HUES64 (cell line): Measurements from ENCODE around the gene GIGYF2.
"Not testable (repeated sequence)": the region's sequence is repeated elsewhere in the genome, so short reads cannot be mapped to it uniquely, and the experiment has no call there.

ENCODE experiments used
- H3K27ac ChIP-seq: 2 replicates; pipeline ENCODE4 v1.7.0; 2013; ENCODE audit warnings: low read depth, low read length, inconsistent platforms
- H3K27me3 ChIP-seq: 2 replicates; pipeline ENCODE4 v1.6.1; 2013; ENCODE audit warnings: mild to moderate bottlenecking, low read length; ENCODE audit not compliant: insufficient read depth
- H3K36me3 ChIP-seq: 2 replicates; pipeline ENCODE4 v1.6.1; 2013; ENCODE audit warnings: mild to moderate bottlenecking, low read length; ENCODE audit not compliant: insufficient read depth
- H3K4me1 ChIP-seq: 2 replicates; pipeline ENCODE4 v1.6.1; 2013; ENCODE audit warnings: mild to moderate bottlenecking, low read length, moderate library complexity; ENCODE audit not compliant: insufficient read depth
- H3K4me3 ChIP-seq: 2 replicates; pipeline ENCODE4 v1.5.1; 2013; ENCODE audit warnings: mild to moderate bottlenecking, low read length, moderate library complexity
- H3K9ac ChIP-seq: 2 replicates; pipeline ENCODE4 v1.6.1; 2013; ENCODE audit warnings: mild to moderate bottlenecking, low read depth, low read length
- H3K9me3 ChIP-seq: 2 replicates; pipeline ENCODE4 v1.6.1; 2013; ENCODE audit warnings: low read depth, low read length; ENCODE audit not compliant: insufficient read depth
- WGBS: fragments of 150-250, 120-280 bp; methylation state at CpG from one replicate; pipeline ENCODE4 v1.1.7; 2013; ENCODE audit warnings: missing lambda C conversion rate; 5-methylcytosine and 5-hydroxymethylcytosine counted together

GIGYF2 gene

DNA sequence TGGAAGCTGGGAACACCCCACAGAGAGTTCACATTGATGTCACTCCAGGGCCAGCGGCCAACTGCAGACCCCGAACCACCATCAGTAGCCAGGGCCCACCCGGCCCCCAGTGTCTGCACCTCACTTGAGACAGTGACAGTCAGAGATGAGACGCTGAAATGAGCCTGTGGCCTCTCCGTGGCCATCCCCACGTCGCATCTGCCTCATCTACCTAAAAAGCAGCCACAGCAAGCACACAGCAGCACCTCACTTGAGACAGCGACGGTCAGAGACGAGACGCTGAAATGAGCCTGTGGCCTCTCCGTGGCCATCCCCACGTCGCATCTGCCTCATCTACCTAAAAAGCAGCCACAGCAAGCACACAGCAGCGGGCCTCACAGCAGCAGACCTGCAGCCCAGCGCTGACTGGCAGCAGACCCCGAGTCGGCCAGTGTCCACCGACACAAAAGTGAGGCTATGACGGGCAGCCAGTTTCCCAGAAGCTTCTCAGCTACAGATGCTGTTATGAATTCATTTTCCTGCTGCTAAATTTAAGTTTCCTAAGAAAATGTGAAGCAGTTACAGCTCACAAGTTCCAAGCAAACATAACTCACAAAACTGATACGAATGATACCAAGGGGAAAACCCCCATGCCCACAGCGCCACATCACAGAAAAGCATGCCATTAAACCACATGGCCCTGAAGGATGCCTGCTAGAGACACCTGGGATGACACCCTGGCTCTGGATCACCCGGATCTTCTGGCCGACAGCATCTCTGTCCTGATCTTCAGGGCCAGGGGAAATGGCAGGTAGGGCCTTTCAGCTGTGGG, 200.7 kb downstream of the GIGYF2 start:
- H3K4me1 ChIP-seq, result peaks cover 14% of the 10 kb centered on the region
- no peak overlapping the region for H3K27ac ChIP-seq
- no peaks in the 10 kb centered on the region for H3K36me3 ChIP-seq
- WGBS, result 91% methylated on average over 24 of the region's 24 CpGs
- H3K9ac ChIP-seq, result no peak overlapping the region
- H3K27me3 ChIP-seq, result peaks cover 31% of the 10 kb centered on the region
- no peaks in the 10 kb centered on the region for H3K9me3 ChIP-seq
- no peak overlapping the region for H3K4me3 ChIP-seq

DNA sequence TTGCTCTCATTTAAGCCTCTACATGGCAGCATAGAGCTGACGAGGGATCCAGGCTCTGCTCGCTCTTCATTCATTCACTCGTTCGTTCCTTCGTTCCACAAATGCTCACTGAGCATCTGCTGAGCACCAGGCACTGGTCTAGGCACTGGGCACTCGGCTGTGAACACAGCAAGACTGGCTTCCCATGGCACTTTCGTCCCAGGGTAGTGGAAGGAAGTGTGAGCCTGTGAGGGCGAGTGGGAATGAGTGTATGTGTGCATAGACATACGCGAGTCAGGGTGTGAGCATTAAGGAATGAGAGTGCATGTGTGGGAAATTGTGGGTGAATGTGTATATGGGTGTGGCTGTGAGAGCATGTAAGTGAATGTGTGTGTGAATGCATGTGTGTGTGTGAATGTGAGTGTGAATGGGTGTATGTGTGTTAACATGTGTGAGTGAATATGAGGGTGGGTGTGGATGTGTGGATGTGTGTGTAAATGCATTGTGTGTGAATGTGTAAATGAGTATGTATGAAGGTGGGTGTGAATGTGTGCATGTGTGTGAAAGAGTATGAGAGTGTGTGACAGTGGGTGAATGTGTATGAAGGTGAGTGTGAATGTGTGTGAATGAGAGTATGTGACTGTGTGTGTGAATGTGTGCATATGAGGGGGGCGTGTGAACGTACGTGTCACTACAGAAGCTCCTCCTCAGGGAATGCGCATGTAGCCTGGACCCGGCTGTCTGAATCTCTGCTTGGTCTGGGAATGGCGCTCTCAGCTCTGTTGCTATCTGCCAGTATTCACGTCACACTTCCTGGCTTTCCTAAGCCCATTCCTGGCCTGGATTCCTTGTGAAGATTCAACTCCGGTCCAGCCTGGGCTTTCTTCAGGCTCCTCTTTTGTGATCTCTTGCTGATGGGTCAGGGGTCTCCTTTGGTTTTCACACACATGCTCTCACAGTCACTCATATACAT, 201.7 kb downstream of the GIGYF2 start:
- 87% methylated on average over 18 of the region's 18 CpGs for WGBS
- H3K4me3 ChIP-seq, result no peak overlapping the region
- no peaks in the 10 kb centered on the region for H3K9me3 ChIP-seq
- H3K27me3 ChIP-seq, result peaks cover 39% of the 10 kb centered on the region
- H3K27ac ChIP-seq, result no peak overlapping the region
- peaks cover 14% of the 10 kb centered on the region for H3K4me1 ChIP-seq
- no peak overlapping the region for H3K9ac ChIP-seq
- no peaks in the 10 kb centered on the region for H3K36me3 ChIP-seq

DNA sequence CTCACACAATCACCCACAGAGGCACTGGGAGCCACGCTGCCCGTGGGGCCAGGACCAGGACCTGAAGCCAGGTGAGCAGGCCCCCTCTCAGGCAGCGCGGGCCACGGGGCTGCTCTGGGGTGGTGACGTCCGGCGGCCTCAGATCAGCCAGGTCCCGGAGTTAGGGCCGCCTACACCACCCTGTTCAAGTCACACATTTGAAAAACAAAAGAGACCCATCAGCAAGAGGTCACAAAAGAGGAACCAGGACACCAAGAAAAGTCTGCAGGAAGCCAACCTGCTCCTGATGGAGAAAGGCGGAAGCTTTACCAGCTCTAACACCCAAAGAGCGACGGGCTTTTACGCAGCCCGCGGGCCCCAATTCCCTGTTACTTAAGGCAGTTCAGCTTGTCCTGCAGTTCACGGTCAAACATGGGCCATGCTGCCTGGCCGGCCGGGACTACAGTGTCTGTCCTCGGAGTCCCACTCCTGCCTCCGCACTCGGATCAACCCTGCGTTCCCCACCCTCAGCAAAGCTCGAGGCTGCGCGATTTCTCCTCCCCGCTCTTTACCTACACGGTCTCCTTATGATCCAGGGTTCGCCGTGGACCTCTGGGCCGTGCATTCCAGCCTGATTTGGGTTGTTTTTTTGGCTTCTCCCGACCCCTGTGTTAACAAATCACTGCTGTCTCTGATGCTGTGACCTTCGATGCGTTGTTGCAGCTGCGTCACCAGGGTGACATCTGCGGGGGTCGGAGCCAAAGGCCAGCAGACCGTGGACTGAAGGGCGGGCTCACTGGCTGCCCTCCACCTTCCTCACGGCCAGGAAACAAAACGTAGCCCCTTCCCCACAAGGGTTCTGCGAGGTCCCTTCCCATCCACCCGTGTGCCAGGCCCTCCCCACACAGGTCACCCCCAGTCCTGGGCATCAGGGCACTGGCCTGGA, 203.9 kb downstream of the GIGYF2 start:
- 0 out of 2 replicates have a peak overlapping the region, but pooled peaks have one; percentile 7 for H3K9ac ChIP-seq
- H3K36me3 ChIP-seq, result no peaks in the 10 kb centered on the region
- no peaks in the 10 kb centered on the region for H3K9me3 ChIP-seq
- no peak overlapping the region for H3K27ac ChIP-seq
- WGBS, result 10% methylated on average over 43 of the region's 43 CpGs
- peaks cover 39% of the 10 kb centered on the region for H3K27me3 ChIP-seq
- peak overlapping the region; percentile 27 for H3K4me3 ChIP-seq
- peaks cover 14% of the 10 kb centered on the region for H3K4me1 ChIP-seq

DNA sequence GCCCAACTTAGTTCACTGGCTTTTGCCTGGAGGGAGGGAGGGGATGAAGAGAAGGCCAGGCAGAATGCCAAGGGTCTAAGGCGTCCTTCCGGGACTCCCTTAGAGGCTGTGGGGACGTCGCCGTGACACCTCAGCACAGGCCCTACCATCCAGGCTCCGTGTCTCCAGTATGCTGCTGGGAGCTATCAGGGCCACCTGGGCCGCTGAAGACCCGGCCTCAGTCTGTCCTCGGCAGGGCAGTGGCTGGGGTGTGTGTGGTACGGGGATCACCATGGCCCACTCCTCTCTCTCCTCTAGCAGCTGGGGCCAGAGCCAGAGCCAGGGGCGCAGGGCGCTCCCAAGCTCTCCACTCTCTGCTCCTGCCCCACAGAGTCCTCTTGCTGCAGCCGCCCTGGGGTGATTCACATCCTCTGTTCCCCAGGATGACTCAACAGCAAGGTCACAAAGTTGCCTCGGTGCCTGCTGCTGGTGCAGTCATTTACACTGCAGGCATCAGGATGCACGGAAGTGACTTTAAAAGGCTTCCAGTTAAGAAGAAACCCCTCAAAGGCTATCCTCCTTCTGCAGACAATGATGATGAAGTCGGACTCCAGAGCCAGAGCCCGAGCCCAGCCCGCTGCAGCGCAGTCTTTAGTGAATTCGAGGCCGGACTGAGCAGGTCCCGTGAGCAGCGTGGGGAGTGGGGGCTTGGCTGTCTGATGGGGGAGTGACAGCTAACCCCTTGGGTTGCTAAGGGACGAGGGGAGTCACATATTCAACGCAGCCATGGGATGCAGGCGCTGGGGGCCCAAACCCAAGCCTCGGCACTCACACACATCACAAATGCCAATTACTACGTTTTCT, 204.8 kb downstream of the GIGYF2 start:
- 47% methylated on average over 26 of the region's 28 CpGs for WGBS
- Histone ChIP-seq H3K27me3 (peaks cover 39% of the 10 kb centered on the region), H3K4me3 (no peak overlapping the region), H3K27ac (no peak overlapping the region), H3K36me3 (no peaks in the 10 kb centered on the region), H3K4me1 (peaks cover 14% of the 10 kb centered on the region), H3K9me3 (no peaks in the 10 kb centered on the region), H3K9ac (no peak overlapping the region)

DNA sequence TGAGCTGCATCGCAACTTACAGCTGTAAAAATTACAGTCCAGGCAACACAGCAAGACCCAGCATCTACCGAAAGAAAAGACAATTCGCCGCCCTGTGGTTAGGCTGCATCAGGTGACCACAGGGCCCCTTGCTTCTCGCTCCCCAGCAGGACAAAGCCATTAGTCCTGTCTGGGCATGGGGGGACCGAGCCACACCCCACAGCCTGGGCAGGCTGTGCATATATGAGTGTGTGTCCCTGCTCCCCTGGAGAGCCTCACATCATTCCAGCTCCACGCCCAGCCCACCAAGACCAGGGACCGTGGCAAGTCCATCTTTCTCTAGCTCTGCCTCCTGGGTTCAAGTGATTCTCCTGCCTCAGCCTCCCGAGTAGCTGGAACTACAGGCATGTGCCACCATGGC, 206.9 kb downstream of the GIGYF2 start:
- H3K9ac ChIP-seq, result no peak overlapping the region
- 89% methylated on average over 9 of the region's 9 CpGs for WGBS

DNA sequence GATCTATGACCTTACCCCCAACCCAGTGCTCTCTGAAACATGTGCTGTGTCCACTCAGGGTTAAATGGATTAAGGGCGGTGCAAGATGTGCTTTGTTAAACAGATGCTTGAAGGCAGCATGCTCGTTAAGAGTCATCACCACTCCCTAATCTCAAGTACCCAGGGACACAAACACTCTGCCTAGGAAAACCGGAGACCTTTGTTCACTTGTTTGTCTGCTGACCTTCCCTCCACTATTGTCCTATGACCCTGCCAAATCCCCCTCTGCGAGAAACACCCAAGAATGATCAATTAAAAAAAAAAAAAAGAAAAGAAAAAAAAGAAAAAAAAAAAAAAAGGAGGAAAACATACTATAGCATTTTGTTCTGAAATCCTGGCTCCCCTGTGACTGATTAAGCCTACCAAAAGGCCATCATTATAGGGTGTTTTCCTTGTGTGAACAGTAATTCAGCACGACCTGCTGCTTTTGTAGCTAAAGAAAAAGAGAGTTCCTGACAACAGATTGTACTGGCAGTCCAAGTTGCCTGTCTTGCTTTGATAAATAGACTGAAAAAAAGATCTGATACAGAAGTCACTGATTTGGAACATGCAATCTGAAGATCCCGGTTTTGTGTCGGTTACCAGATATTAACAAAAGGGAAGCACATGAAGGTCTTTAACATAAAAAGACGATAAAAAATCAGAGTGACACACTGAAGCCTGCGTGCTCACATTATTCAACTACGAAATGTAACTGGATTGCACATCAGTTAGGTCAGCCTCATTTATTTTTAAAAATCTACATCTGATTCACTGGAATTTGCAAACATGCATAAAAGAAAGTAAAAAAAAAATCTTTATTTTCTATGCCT, 210.0 kb downstream of the GIGYF2 start:
- not testable (repeated sequence) for H3K36me3 ChIP-seq, H3K27ac ChIP-seq, H3K9ac ChIP-seq, H3K4me1 ChIP-seq, H3K4me3 ChIP-seq
- H3K9me3 ChIP-seq, result peaks cover 18% of the 10 kb centered on the region
- 87% methylated on average over 6 of the region's 10 CpGs for WGBS
- peaks cover 15% of the 10 kb centered on the region for H3K27me3 ChIP-seq

More for the DNA sequence above, 206.9 kb downstream of the GIGYF2 start:
- Histone ChIP-seq H3K27me3 (peaks cover 34% of the 10 kb centered on the region), H3K27ac (no peak overlapping the region), H3K9me3 (no peaks in the 10 kb centered on the region), H3K4me3 (no peak overlapping the region), H3K36me3 (no peaks in the 10 kb centered on the region), H3K4me1 (peaks cover 18% of the 10 kb centered on the region)

DNA sequence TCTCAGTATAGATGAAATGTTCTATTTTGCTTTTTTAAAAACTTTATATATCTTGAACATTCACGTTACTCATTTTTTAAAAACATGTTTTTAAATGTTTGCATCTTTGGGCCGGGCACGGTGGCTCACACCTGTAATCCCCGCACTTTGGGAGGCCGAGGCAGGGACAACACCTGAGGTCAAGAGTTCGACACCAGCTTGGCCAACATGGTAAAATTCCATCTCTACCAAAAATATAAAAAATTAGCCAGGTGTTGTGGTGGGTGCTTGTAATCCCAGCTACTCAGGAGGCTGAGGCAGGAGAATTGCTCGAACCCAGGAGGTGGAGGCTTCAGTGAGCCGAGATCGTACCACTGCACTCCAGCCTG, 210.6 kb downstream of the GIGYF2 start:
- H3K9ac ChIP-seq, H3K4me1 ChIP-seq, H3K4me3 ChIP-seq, H3K27me3 ChIP-seq, H3K36me3 ChIP-seq, H3K27ac ChIP-seq: not testable (repeated sequence)
- WGBS, result 94% methylated on average over 9 of the region's 9 CpGs
- H3K9me3 ChIP-seq, result peaks cover 21% of the 10 kb centered on the region

DNA sequence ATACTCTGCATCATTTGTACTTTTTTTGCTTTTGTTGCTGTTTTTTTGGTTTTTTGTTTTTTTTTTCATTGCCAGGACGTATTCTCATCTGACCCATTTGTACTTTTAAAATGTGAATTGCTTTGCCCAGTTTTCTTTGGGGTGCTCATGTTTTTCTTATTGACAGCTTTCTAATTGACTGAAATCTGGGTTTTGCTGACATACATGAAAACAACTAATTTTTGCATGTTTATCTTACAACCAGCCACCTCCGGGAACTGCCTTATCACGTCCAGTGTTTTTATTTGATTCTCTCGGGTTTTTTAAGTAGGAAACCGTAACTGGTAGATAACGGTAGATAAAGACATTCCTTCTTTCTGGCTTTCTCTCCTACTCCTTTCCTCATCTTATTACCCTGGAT, 211.6 kb downstream of the GIGYF2 start:
- Histone ChIP-seq H3K27ac (no peak overlapping the region), H3K9ac (no peak overlapping the region), H3K4me3 (no peak overlapping the region), H3K36me3 (no peaks in the 10 kb centered on the region), H3K4me1 (peaks cover 4% of the 10 kb centered on the region; the same call in 1 of the 2 replicates), H3K27me3 (no peaks in the 10 kb centered on the region), H3K9me3 (peaks cover 21% of the 10 kb centered on the region)
- WGBS, result over 99% methylated on average over 6 of the region's 6 CpGs
